A549 (cell line): ENCODE results near the gene TNS3. TPM values are rescaled to one million over a fixed set of nuclear protein-coding genes. Genes with fewer than 3 reads are reported as not detected.

ENCODE experiments used
- ATAC-seq, 2 experiments: fragments of 200-7000 bp in 1 of 2; fragments of >200 bp in 1 of 2; cut with Nextera tagmentation in 1 of 2; cut with Tn5 transposase in 1 of 2; 3 replicates each; pipeline versions ENCODE4 v1.8.0 to v1.9.1; 2018 to 2020; ENCODE audit warnings: mild to moderate bottlenecking in 1 of 2, moderate library complexity in 1 of 2
- CTCF ChIA-PET: fragments of 300-600 bp; sonication (Branson Sonifier 250); formaldehyde crosslinking; extraction: SDS; loops from one replicate; lab custom pipeline; 2021; ENCODE audit warnings: antibody characterized with exemption, inconsistent platforms; lab: Yijun Ruan, JAX
- POLR2A ChIA-PET: fragments of 350-600 bp; formaldehyde crosslinking; extraction: SDS; loops from one replicate; lab custom pipeline; 2021; ENCODE audit warnings: antibody characterized with exemption, inconsistent platforms; lab: Yijun Ruan, JAX
- DNase-seq, 2 experiments: peaks; one replicate each; pipeline versions ENCODE4 v3.0.0 to v3.0.0-alpha.2; 2011 to 2016; ENCODE audit warnings: low read depth in 1 of 2, low spot score in 1 of 2
- FAIRE-seq: peaks from 2 replicates; lab custom pipeline; 2011; peaks lifted over from hg19 to GRCh38; lab: Jason Lieb, UNC
- H3K27ac ChIP-seq, 2 experiments: fragments of >200 bp; sonication (Bioruptor Twin); formaldehyde crosslinking; 3 replicates each; pipeline ENCODE4 v1.5.1; 2016 to 2017
- H3K4me1 ChIP-seq: fragments of >200 bp; sonication (Bioruptor Twin); formaldehyde crosslinking; 3 replicates; pipeline ENCODE4 v1.6.1; 2016
- H3K4me2 ChIP-seq: fragments of >200 bp; sonication (Bioruptor Twin); formaldehyde crosslinking; 3 replicates; pipeline ENCODE4 v1.6.1; 2016
- H3K4me3 ChIP-seq: fragments of >200 bp; sonication (Bioruptor Twin); formaldehyde crosslinking; 3 replicates; pipeline ENCODE4 v1.5.1; 2016
- H3K9me3 ChIP-seq: fragments of >200 bp; sonication (Bioruptor Twin); formaldehyde crosslinking; 3 replicates; pipeline ENCODE4 v1.6.1; 2016
- BHLHE40 ChIP-seq: IDR thresholded peaks from 2 replicates; pipeline ENCODE4 v1.6.1; 2012; ENCODE audit warnings: low read depth, low read length, inconsistent platforms
- CHD2 ChIP-seq: fragments of 150-350 bp; IDR thresholded peaks from 2 replicates; pipeline ENCODE4 v1.6.1; 2014; ENCODE audit warnings: low read length; ENCODE audit not compliant: partially characterized antibody
- HES2 ChIP-seq: fragments of >200 bp; sonication (Bioruptor Twin); formaldehyde crosslinking; IDR thresholded peaks from 2 replicates; pipeline ENCODE4 v1.6.1; 2016
- JUN ChIP-seq, 2 experiments: fragments of >200 bp; sonication (Bioruptor Twin); formaldehyde crosslinking; IDR thresholded peaks; 2 replicates in 1 of 2; 3 replicates in 1 of 2; pipeline ENCODE4 v1.6.1; 2016 to 2017
- JUNB ChIP-seq: fragments of >200 bp; sonication (Bioruptor Twin); formaldehyde crosslinking; IDR thresholded peaks from 2 replicates; pipeline ENCODE4 v1.6.1; 2016
- KDM1A ChIP-seq: fragments of 200-600 bp; sonication (generic); IDR thresholded peaks from 2 replicates; pipeline ENCODE4 v1.6.1; 2016; ENCODE audit warnings: low read depth, mild to moderate bottlenecking
- MAFK ChIP-seq: fragments of 450-650 bp; IDR thresholded peaks from 2 replicates; pipeline ENCODE4 v1.6.1; 2014; ENCODE audit not compliant: partially characterized antibody
- MAX ChIP-seq: IDR thresholded peaks from 2 replicates; pipeline ENCODE4 v1.6.1; 2012
- MYC ChIP-seq: IDR thresholded peaks from 2 replicates; pipeline ENCODE4 v1.6.1; 2012; ENCODE audit warnings: mild to moderate bottlenecking, inconsistent platforms, low read length, improper control_type of control experiment, borderline replicate concordance
- RAD21 ChIP-seq, 2 experiments: fragments of >200 bp in 1 of 2; sonication (Bioruptor Twin) in 1 of 2; formaldehyde crosslinking in 1 of 2; IDR thresholded peaks in 1 of 2; conservative IDR thresholded peaks in 1 of 2; 2 replicates in 1 of 2; 3 replicates in 1 of 2; pipeline ENCODE4 v1.6.1; 2012 to 2018; ENCODE audit warnings: inconsistent platforms in 1 of 2
- REST ChIP-seq: fragments of 200-600 bp; sonication (generic); IDR thresholded peaks from 2 replicates; pipeline ENCODE4 v1.6.1; 2016; ENCODE audit warnings: antibody characterized with exemption, mild to moderate bottlenecking, moderate library complexity
- SREBF2 ChIP-seq: fragments of 450-650 bp; IDR thresholded peaks from 2 replicates; pipeline ENCODE4 v1.6.1; 2014; ENCODE audit warnings: mild to moderate bottlenecking, moderate library complexity
- TFCP2L1 ChIP-seq: fragments of 250-450 bp; sonication (Bioruptor Pico); IDR thresholded peaks from 2 replicates; pipeline ENCODE4 v1.5.0; 2021; ENCODE audit warnings: mild to moderate bottlenecking
- TP53 ChIP-seq: fragments of 250-450 bp; sonication (Bioruptor Pico); IDR thresholded peaks from 2 replicates; pipeline ENCODE4 v1.5.0; 2021; ENCODE audit warnings: mild to moderate bottlenecking, moderate library complexity
- ZSCAN20 ChIP-seq: fragments of 250-450 bp; sonication (Bioruptor Pico); IDR thresholded peaks from 2 replicates; pipeline ENCODE4 v1.8.0; 2022; ENCODE audit warnings: mild to moderate bottlenecking, moderate library complexity
- WGBS: methylation state at CpG from one replicate; pipeline ENCODE4 v1.1.6; 2017; ENCODE audit errors: missing lambda C conversion rate; 5-methylcytosine and 5-hydroxymethylcytosine counted together
- polyA plus RNA-seq, 4 experiments: library from polyadenylated mRNA; depleted of rRNA in 3 of 4; stranded (reverse); fragments of >200 nt; fragmentation: RNase III in 1 of 4; extraction: RNeasy Plus Mini Kit Qiagen cat#74134 plus additional on column Dnase treatment in 1 of 4; gene quantifications; 2 replicates in 3 of 4; 3 replicates in 1 of 4; pipeline ENCODE4 v1.2.3, GENCODE V29; 2011 to 2017

TNS3 gene
- polyA plus RNA-seq, 2 of the 4 experiments (the other 2 are of a cell fraction): 107 to 134 TPM

- FAIRE-seq: no peak
- Histone ChIP-seq H3K4me2 (peak overlapping the region; percentile 60), H3K9me3 (no peaks in the 10 kb centered on the region), H3K4me1 (peaks cover 99% of the 10 kb centered on the region), H3K4me3 (no peak overlapping the region), H3K27ac (peak overlapping the region; percentile 52 to 76)
- 12% methylated on average over 15 of the region's 15 CpGs for WGBS
- peak; percentile 52 to 66 for ATAC-seq
- POLR2A ChIA-PET: no interaction called here
- CTCF ChIA-PET: interaction anchor here (0.8 to 2.5 kb wide), 3 partner anchors 14 to 64 kb away, joined by 3 to 8 read pairs (median 4); no protein-coding TSS in a partner anchor
- DNase-seq: peak; percentile 36 to 69
- TF ChIP-seq MAX (peak; percentile 78), CHD2 (no peak), KDM1A (no peak), TFCP2L1 (CRISPR knock-in tag) (no peak), RAD21 (conservative IDR thresholded peaks at IDR 0.05 in 1 of 2, IDR thresholded peaks at IDR 0.05 in 1 of 2) (0 out of 5 replicates have a peak, but pooled peaks of 1 of the 2 experiments have one; percentile 19)
These were observed 81.8 kb downstream of the TNS3 start for GRCh38 chr7:47500103-47500563.

- H3K4me3 ChIP-seq: no peak overlapping the region
- H3K4me2 ChIP-seq: peak overlapping the region; percentile 60
- H3K27ac ChIP-seq: peak overlapping the region; percentile 31 to 76; a peak in 4 of 6 replicates
- TF ChIP-seq JUN (IDR thresholded peaks at IDR 0.05): 0 out of 5 replicates have a peak, but pooled peaks of 1 of the 2 experiments have one; percentile 19
- TF ChIP-seq TP53 (CRISPR knock-in tag): no peak
- TF ChIP-seq BHLHE40: no peak
- no peak for TF ChIP-seq REST
- peak; percentile 39 for TF ChIP-seq MAFK
- no peak for TF ChIP-seq HES2
- FAIRE-seq: no peak
- CTCF ChIA-PET: interaction anchor here (0.6 to 1.3 kb wide), 4 partner anchors 8 to 321 kb away, joined by 3 read pairs; no protein-coding TSS in a partner anchor
- POLR2A ChIA-PET: no interaction called here
- DNase-seq: no peak
- H3K9me3 ChIP-seq: no peaks in the 10 kb centered on the region
- 69% methylated on average over 11 of the region's 17 CpGs for WGBS
- peaks cover 97% of the 10 kb centered on the region for H3K4me1 ChIP-seq
- no peak for ATAC-seq
These were observed 83.5 kb downstream of the TNS3 start for GRCh38 chr7:47498229-47499056.

- H3K27ac ChIP-seq: peak overlapping the region; percentile 28 to 76; a peak in 3 of 6 replicates
- WGBS: 68% methylated on average over 12 of the region's 12 CpGs
- POLR2A ChIA-PET: interaction anchor here (0.6 kb wide), 1 partner anchor 23 kb away, joined by 3 read pairs; no protein-coding TSS in a partner anchor
- no peak for FAIRE-seq
- H3K9me3 ChIP-seq: no peaks in the 10 kb centered on the region
- peak overlapping the region; percentile 8; the same call in 1 of the 3 replicates for H3K4me2 ChIP-seq
- no peak for DNase-seq
- TF ChIP-seq SREBF2: no peak
- TF ChIP-seq KDM1A: no peak
- TF ChIP-seq ZSCAN20 (CRISPR knock-in tag): no peak
- TF ChIP-seq JUNB: no peak
- no peak for TF ChIP-seq MYC
- no peak for TF ChIP-seq REST
- H3K4me3 ChIP-seq: no peak overlapping the region
- CTCF ChIA-PET: interaction anchor here (0.6 to 1.3 kb wide), 3 partner anchors 9 to 62 kb away, joined by 3 to 4 read pairs (median 3); no protein-coding TSS in a partner anchor
- ATAC-seq: no peak
- peaks cover 94% of the 10 kb centered on the region for H3K4me1 ChIP-seq
These were observed 84.4 kb downstream of the TNS3 start for GRCh38 chr7:47497367-47498096.
